ENCODE results near the gene KLHL18.
"Not testable (repeated sequence)": the region's sequence is repeated elsewhere in the genome, so short reads cannot be mapped to it uniquely, and the experiment has no call there.

Gene KLHL18

GRCh38 chr3:47310391-47310790, 27.6 kb downstream of the KLHL18 start:
- in situ Hi-C loops (cut with HindIII; ENCODE audit: low sequenced_read_pairs) = no loop called here

- in situ Hi-C loops (cut with HindIII; ENCODE audit: low sequenced_read_pairs) = no loop called here
Measured at GRCh38 chr3:47313341-47314055, 30.8 kb downstream of the KLHL18 start.

- in situ Hi-C loops (cut with HindIII; ENCODE audit: low sequenced_read_pairs) = no loop called here
Measured at GRCh38 chr3:47314056-47314764, 31.5 kb downstream of the KLHL18 start.

- in situ Hi-C loops (cut with HindIII; ENCODE audit: low sequenced_read_pairs) = no loop called here
Measured at GRCh38 chr3:47315069-47315647, 32.4 kb downstream of the KLHL18 start.

- in situ Hi-C loops (cut with HindIII; ENCODE audit: low sequenced_read_pairs) = not testable (repeated sequence)
Measured at GRCh38 chr3:47316151-47316550, 33.4 kb downstream of the KLHL18 start.

- in situ Hi-C loops (cut with HindIII; ENCODE audit: low sequenced_read_pairs) = no loop called here
Measured at GRCh38 chr3:47318916-47319315, 36.2 kb downstream of the KLHL18 start.

- in situ Hi-C loops (cut with HindIII; ENCODE audit: low sequenced_read_pairs) = no loop called here
Measured at GRCh38 chr3:47319956-47320355, 37.2 kb downstream of the KLHL18 start.

GRCh38 chr3:47323431-47324277, 40.9 kb downstream of the KLHL18 start:
- in situ Hi-C loops (cut with HindIII; ENCODE audit: low sequenced_read_pairs) = no loop called here

GRCh38 chr3:47324278-47324865, 41.6 kb downstream of the KLHL18 start:
- in situ Hi-C loops (cut with HindIII; ENCODE audit: low sequenced_read_pairs) = no loop called here

GRCh38 chr3:47333907-47334306, 51.2 kb downstream of the KLHL18 start:
- in situ Hi-C loops (cut with HindIII; ENCODE audit: low sequenced_read_pairs) = no loop called here

GRCh38 chr3:47337656-47338055, 54.9 kb downstream of the KLHL18 start:
- in situ Hi-C loops (cut with HindIII; ENCODE audit: low sequenced_read_pairs) = no loop called here

- in situ Hi-C loops (cut with HindIII; ENCODE audit: low sequenced_read_pairs) = no loop called here
Measured at GRCh38 chr3:47339951-47340350, 57.2 kb downstream of the KLHL18 start.

GRCh38 chr3:47340866-47341265, 58.1 kb downstream of the KLHL18 start:
- in situ Hi-C loops (cut with HindIII; ENCODE audit: low sequenced_read_pairs) = no loop called here

GRCh38 chr3:47342151-47342550, 59.4 kb downstream of the KLHL18 start:
- in situ Hi-C loops (cut with HindIII; ENCODE audit: low sequenced_read_pairs) = no loop called here

GRCh38 chr3:47342812-47343211, 60.1 kb downstream of the KLHL18 start:
- in situ Hi-C loops (cut with HindIII; ENCODE audit: low sequenced_read_pairs) = no loop called here

- in situ Hi-C loops (cut with HindIII; ENCODE audit: low sequenced_read_pairs) = no loop called here
Measured at GRCh38 chr3:47343471-47343971, 60.8 kb downstream of the KLHL18 start.

- in situ Hi-C loops (cut with HindIII; ENCODE audit: low sequenced_read_pairs) = no loop called here
Measured at GRCh38 chr3:47344971-47345370, 62.2 kb downstream of the KLHL18 start.

GRCh38 chr3:47347217-47347801, 64.6 kb downstream of the KLHL18 start:
- in situ Hi-C loops (cut with HindIII; ENCODE audit: low sequenced_read_pairs) = no loop called here

- in situ Hi-C loops (cut with HindIII; ENCODE audit: low sequenced_read_pairs) = no loop called here
Measured at GRCh38 chr3:47348411-47349154, 65.8 kb downstream of the KLHL18 start.

- in situ Hi-C loops (cut with HindIII; ENCODE audit: low sequenced_read_pairs) = no loop called here
Measured at GRCh38 chr3:47355010-47355409, 72.3 kb downstream of the KLHL18 start.
